CD4-positive, alpha-beta memory T cell (primary cell): ENCODE data around the gene TMEM45A. TPM values are rescaled to one million over a fixed set of nuclear protein-coding genes. Genes with fewer than 3 reads are reported as not detected.
A peak's percentile ranks its signal among the peaks of the same experiment; 100 is the strongest.

ENCODE experiments used
- CTCF ChIA-PET: fragments of 350-600 bp; sonication (Branson Sonifier 250); formaldehyde crosslinking; loops from one replicate; lab custom pipeline; 2021; ENCODE audit warnings: inconsistent platforms; ENCODE audit not compliant: partially characterized antibody; lab: Charles Lee
- POLR2A ChIA-PET: fragments of 350-600 bp; sonication (Branson Sonifier 250); formaldehyde crosslinking; loops from one replicate; lab custom pipeline; 2021; ENCODE audit not compliant: partially characterized antibody; lab: Charles Lee
- DNase-seq, 5 donors: peaks; one replicate each; pipeline versions ENCODE4 v3.0.0 to v3.0.0-alpha.2; 2020 to 2022; ENCODE audit warnings: mixed read lengths in 1 of 5
- H3K27ac ChIP-seq: one replicate; pipeline ENCODE4 v1.7.0; 2013; ENCODE audit warnings: low read depth, low read length
- H3K27me3 ChIP-seq: 2 replicates; pipeline ENCODE4 v1.7.0; 2013; ENCODE audit warnings: mild to moderate bottlenecking, low read length, moderate library complexity; ENCODE audit not compliant: insufficient read depth
- H3K36me3 ChIP-seq: 2 replicates; pipeline ENCODE4 v1.7.0; 2013; ENCODE audit warnings: mild to moderate bottlenecking, low read length, moderate library complexity; ENCODE audit not compliant: insufficient read depth
- H3K4me1 ChIP-seq: 2 replicates; pipeline ENCODE4 v1.7.0; 2013; ENCODE audit warnings: mild to moderate bottlenecking, low read length, moderate library complexity; ENCODE audit not compliant: insufficient read depth
- H3K4me3 ChIP-seq, 2 donors: one replicate each; pipeline ENCODE4 v1.7.0; 2013; ENCODE audit warnings: low read length in 2 of 2, mild to moderate bottlenecking in 1 of 2
- H3K9me3 ChIP-seq, 2 donors: one replicate each; pipeline ENCODE4 v1.7.0; 2013; ENCODE audit warnings: low read length in 2 of 2, control low read depth in 1 of 2; ENCODE audit not compliant: control insufficient read depth in 1 of 2
- H3K27ac Mint-ChIP-seq, 7 donors: one replicate each; pipeline ENCODE4 v1.8.0; 2020 to 2021; ENCODE audit warnings: mixed read lengths in 7 of 7, mild to moderate bottlenecking in 6 of 7, inconsistent platforms in 3 of 7, moderate library complexity in 3 of 7
- H3K27me3 Mint-ChIP-seq, 2 donors: one replicate each; pipeline ENCODE4 v1.8.0; 2020 to 2021; ENCODE audit warnings: mixed read lengths in 2 of 2
- H3K36me3 Mint-ChIP-seq, 2 donors: one replicate each; pipeline ENCODE4 v1.8.0; 2020 to 2021; ENCODE audit warnings: mixed read lengths in 2 of 2, inconsistent platforms in 1 of 2, mild to moderate bottlenecking in 1 of 2
- H3K4me1 Mint-ChIP-seq, 4 donors: one replicate each; pipeline ENCODE4 v1.8.0; 2020 to 2021; ENCODE audit warnings: mixed read lengths in 4 of 4, mild to moderate bottlenecking in 1 of 4
- H3K4me3 Mint-ChIP-seq, 8 donors: one replicate each; pipeline ENCODE4 v1.8.0; 2020 to 2021; ENCODE audit warnings: mixed read lengths in 8 of 8, mild to moderate bottlenecking in 7 of 8, moderate library complexity in 6 of 8, inconsistent platforms in 3 of 8
- H3K9me3 Mint-ChIP-seq, 8 donors: one replicate each; pipeline ENCODE4 v1.8.0; 2020 to 2021; ENCODE audit warnings: mixed read lengths in 8 of 8, mild to moderate bottlenecking in 5 of 8, inconsistent platforms in 3 of 8, moderate library complexity in 1 of 8
- intact Hi-C: fragments of 100-400 bp; cut with micrococcal nuclease; formaldehyde crosslinking; loops from one replicate; pipeline ENCODE4 v1.15.1; 2023
- polyA plus RNA-seq, 2 donors: library from polyadenylated mRNA; unstranded; fragments of 300-500 nt; fragmentation: Illumina TruSeq; gene quantifications; one replicate each; pipeline ENCODE4 v1.2.3, GENCODE V29; 2021
- total RNA-seq, 2 experiments: library from RNA; stranded (reverse); gene quantifications; one replicate each; pipeline ENCODE4 v1.2.3, GENCODE V29; 2021

TMEM45A gene
- total and polyA plus RNA-seq, 4 experiments from 2014 or later: 0.23 TPM; not detected in 3

GRCh38 chr3:100591411-100591810 lies 99.0 kb downstream of the TMEM45A start:
- Histone ChIP-seq H3K27ac (no peak overlapping the region), H3K4me1 (peaks cover 3% of the 10 kb centered on the region), H3K4me3 (no peak overlapping the region), H3K36me3 (no peaks in the 10 kb centered on the region), H3K27me3 (no peaks in the 10 kb centered on the region), H3K9me3 (no peaks in the 10 kb centered on the region)
- H3K4me1 Mint-ChIP-seq: peaks cover 0 to 5% (median 4%) of the 10 kb centered on the region in 4 donors
- no peak overlapping the region for H3K27ac Mint-ChIP-seq
- no peaks in the 10 kb centered on the region for H3K9me3 Mint-ChIP-seq
- DNase-seq: no peak
- ChIA-PET CTCF (interaction anchor here (0.8 to 6.5 kb wide), 12 partner anchors 9 to 769 kb away, joined by 3 to 57 read pairs (median 7); no protein-coding TSS in a partner anchor), POLR2A (no interaction called here)
- H3K36me3 Mint-ChIP-seq: no peaks in the 10 kb centered on the region
- no peak overlapping the region for H3K4me3 Mint-ChIP-seq
- intact Hi-C loops: loop anchor here (5.0 kb wide), 1 partner anchor 116 kb away; the partner anchor contains the start of gene TFG
- no peaks in the 10 kb centered on the region for H3K27me3 Mint-ChIP-seq

- Histone ChIP-seq H3K27ac (no peak overlapping the region), H3K36me3 (no peaks in the 10 kb centered on the region), H3K4me1 (peaks cover 20% of the 10 kb centered on the region), H3K9me3 (no peaks in the 10 kb centered on the region), H3K4me3 (no peak overlapping the region), H3K27me3 (no peaks in the 10 kb centered on the region)
- no peak overlapping the region for H3K27ac Mint-ChIP-seq
- DNase-seq: peak in 1 of 5 donors; percentile 22
- H3K4me1 Mint-ChIP-seq: peaks cover 13 to 26% (median 17%) of the 10 kb centered on the region in 4 donors
- ChIA-PET CTCF (interaction anchor here (1.6 to 1.8 kb wide), 3 partner anchors 9 to 138 kb away, joined by 3 to 8 read pairs (median 7); no protein-coding TSS in a partner anchor), POLR2A (no interaction called here)
- peak overlapping the region in 1 of 8 donors; percentile 45 for H3K4me3 Mint-ChIP-seq
- peaks cover 0 to 9% of the 10 kb centered on the region in 2 donors for H3K36me3 Mint-ChIP-seq
- intact Hi-C loops: no loop called here
- peaks cover 2 to 3% of the 10 kb centered on the region in 2 donors for H3K27me3 Mint-ChIP-seq
- peaks cover 0 to 21% (median 11%) of the 10 kb centered on the region in 8 donors for H3K9me3 Mint-ChIP-seq
Measured at GRCh38 chr3:100600181-100601042, 108.0 kb downstream of the TMEM45A start.

GRCh38 chr3:100602506-100603444 lies 110.4 kb downstream of the TMEM45A start:
- peaks cover 3 to 7% of the 10 kb centered on the region in 2 donors for H3K27me3 Mint-ChIP-seq
- H3K27ac ChIP-seq: no peak overlapping the region
- ChIA-PET CTCF (interaction anchor here (0.6 to 2.0 kb wide), 3 partner anchors 11 to 775 kb away, joined by 3 to 12 read pairs (median 3); no protein-coding TSS in a partner anchor), POLR2A (no interaction called here)
- peak overlapping the region in 7 of 8 donors; percentile 13 to 77 (median 54) for H3K4me3 Mint-ChIP-seq
- DNase-seq: no peak
- H3K9me3 ChIP-seq: no peaks in the 10 kb centered on the region
- H3K4me1 ChIP-seq: peaks cover 20% of the 10 kb centered on the region
- peaks cover 0 to 9% of the 10 kb centered on the region in 2 donors for H3K36me3 Mint-ChIP-seq
- no peak overlapping the region for H3K4me3 ChIP-seq
- peaks cover 13 to 26% (median 17%) of the 10 kb centered on the region in 4 donors for H3K4me1 Mint-ChIP-seq
- no peaks in the 10 kb centered on the region for H3K27me3 ChIP-seq
- intact Hi-C loops: no loop called here
- H3K27ac Mint-ChIP-seq: peak overlapping the region in 1 of 7 donors; percentile 6
- peaks cover 0 to 21% (median 11%) of the 10 kb centered on the region in 8 donors for H3K9me3 Mint-ChIP-seq
- no peaks in the 10 kb centered on the region for H3K36me3 ChIP-seq

- CTCF ChIA-PET: interaction anchor here (0.6 to 2.0 kb wide), 4 partner anchors 11 to 775 kb away, joined by 3 to 12 read pairs (median 3); no protein-coding TSS in a partner anchor
Measured at GRCh38 chr3:100603469-100603868, 111.0 kb downstream of the TMEM45A start.

GRCh38 chr3:100605358-100605757 lies 112.9 kb downstream of the TMEM45A start:
- Histone ChIP-seq H3K27me3 (no peaks in the 10 kb centered on the region), H3K9me3 (no peaks in the 10 kb centered on the region), H3K36me3 (no peaks in the 10 kb centered on the region), H3K27ac (no peak overlapping the region), H3K4me3 (no peak overlapping the region), H3K4me1 (peaks cover 16% of the 10 kb centered on the region)
- Mint-ChIP-seq H3K4me1 (peaks cover 11 to 21% (median 14%) of the 10 kb centered on the region in 4 donors), H3K36me3 (peaks cover 0 to 4% of the 10 kb centered on the region in 2 donors), H3K27me3 (peaks cover 16 to 18% of the 10 kb centered on the region in 2 donors), H3K4me3 (no peak overlapping the region), H3K27ac (no peak overlapping the region), H3K9me3 (peaks cover 0 to 9% (median 0%) of the 10 kb centered on the region in 8 donors)
- DNase-seq: no peak
- POLR2A ChIA-PET: no interaction called here
- intact Hi-C loops: no loop called here
- CTCF ChIA-PET: interaction anchor here (1.5 kb wide), 1 partner anchor 14 kb away, joined by 3 read pairs; no protein-coding TSS in a partner anchor

More at GRCh38 chr3:100603469-100603868, 111.0 kb downstream of the TMEM45A start:
- POLR2A ChIA-PET: no interaction called here
- Histone ChIP-seq H3K27me3 (no peaks in the 10 kb centered on the region), H3K36me3 (no peaks in the 10 kb centered on the region), H3K4me3 (no peak overlapping the region), H3K9me3 (no peaks in the 10 kb centered on the region), H3K27ac (no peak overlapping the region), H3K4me1 (peaks cover 20% of the 10 kb centered on the region)
- H3K27me3 Mint-ChIP-seq: peaks cover 6 to 9% of the 10 kb centered on the region in 2 donors
- peaks cover 0 to 21% (median 11%) of the 10 kb centered on the region in 8 donors for H3K9me3 Mint-ChIP-seq
- peak overlapping the region in 5 of 8 donors; percentile 39 to 77 (median 57) for H3K4me3 Mint-ChIP-seq
- H3K4me1 Mint-ChIP-seq: peaks cover 13 to 26% (median 17%) of the 10 kb centered on the region in 4 donors
- H3K36me3 Mint-ChIP-seq: peaks cover 0 to 9% of the 10 kb centered on the region in 2 donors
- intact Hi-C loops: no loop called here
- no peak for DNase-seq
- peak overlapping the region in 1 of 7 donors; percentile 6 for H3K27ac Mint-ChIP-seq

GRCh38 chr3:100606894-100607512 lies 114.6 kb downstream of the TMEM45A start:
- no peaks in the 10 kb centered on the region for H3K27me3 ChIP-seq
- peak overlapping the region in 1 of 7 donors; percentile 9 for H3K27ac Mint-ChIP-seq
- H3K9me3 ChIP-seq: no peaks in the 10 kb centered on the region
- DNase-seq: no peak
- H3K4me3 ChIP-seq: no peak overlapping the region
- no peaks in the 10 kb centered on the region for H3K36me3 Mint-ChIP-seq
- no peaks in the 10 kb centered on the region for H3K36me3 ChIP-seq
- H3K9me3 Mint-ChIP-seq: no peaks in the 10 kb centered on the region
- no peak overlapping the region for H3K4me3 Mint-ChIP-seq
- ChIA-PET POLR2A (no interaction called here), CTCF (no interaction called here)
- peaks cover 21 to 28% of the 10 kb centered on the region in 2 donors for H3K27me3 Mint-ChIP-seq
- H3K4me1 ChIP-seq: peaks cover 13% of the 10 kb centered on the region
- H3K4me1 Mint-ChIP-seq: peaks cover 9 to 15% (median 12%) of the 10 kb centered on the region in 4 donors
- intact Hi-C loops: no loop called here
- no peak overlapping the region for H3K27ac ChIP-seq
